Endodermal cell (in vitro differentiated cells): ENCODE measurements around the gene ARHGAP31. TPM values are rescaled to one million over a fixed set of nuclear protein-coding genes. Genes with fewer than 3 reads are reported as not detected.

Experiments used
- DNase-seq: peaks from one replicate; pipeline ENCODE4 v3.0.0-alpha.2; 2017
- H3K27ac ChIP-seq: 2 replicates; pipeline ENCODE4 v1.5.1; 2013; ENCODE audit warnings: mild to moderate bottlenecking, low read depth, low read length, moderate library complexity
- H3K27me3 ChIP-seq: 2 replicates; pipeline ENCODE4 v1.6.1; 2013; ENCODE audit warnings: mild to moderate bottlenecking, low read length, moderate library complexity; ENCODE audit not compliant: insufficient read depth, control insufficient read depth, poor library complexity, severe bottlenecking
- H3K36me3 ChIP-seq: 2 replicates; pipeline ENCODE4 v1.7.0; 2013; ENCODE audit warnings: mild to moderate bottlenecking, low read length, moderate library complexity; ENCODE audit not compliant: control insufficient read depth, insufficient read depth
- H3K4me1 ChIP-seq: one replicate; pipeline ENCODE4 v1.7.0; 2013; ENCODE audit warnings: low read length; ENCODE audit not compliant: control insufficient read depth, insufficient read depth
- H3K4me3 ChIP-seq: 2 replicates; pipeline ENCODE4 v1.5.1; 2013; ENCODE audit warnings: mild to moderate bottlenecking, low read length, moderate library complexity
- H3K9ac ChIP-seq: 2 replicates; pipeline ENCODE4 v1.6.1; 2013; ENCODE audit warnings: mild to moderate bottlenecking, low read length, moderate library complexity; ENCODE audit not compliant: poor library complexity, severe bottlenecking; ENCODE audit errors: extremely low read depth
- H3K9me3 ChIP-seq: 2 replicates; pipeline ENCODE4 v1.6.1; 2013; ENCODE audit warnings: mild to moderate bottlenecking, low read length, moderate library complexity; ENCODE audit not compliant: control insufficient read depth
- H3K27ac Mint-ChIP-seq: 2 replicates; pipeline ENCODE4 v1.8.0; 2020; ENCODE audit warnings: mixed read lengths
- H3K27me3 Mint-ChIP-seq: 2 replicates; pipeline ENCODE4 v1.8.0; 2021; ENCODE audit warnings: mild to moderate bottlenecking, mixed read lengths; ENCODE audit not compliant: insufficient read depth
- H3K36me3 Mint-ChIP-seq: 2 replicates; pipeline ENCODE4 v1.8.0; 2020; ENCODE audit warnings: low read depth, mixed read lengths
- H3K4me1 Mint-ChIP-seq: 2 replicates; pipeline ENCODE4 v1.8.0; 2020; ENCODE audit warnings: mixed read lengths
- H3K4me3 Mint-ChIP-seq: 2 replicates; pipeline ENCODE4 v1.8.0; 2020; ENCODE audit warnings: mild to moderate bottlenecking, moderate library complexity, mixed read lengths
- H3K9me3 Mint-ChIP-seq: 2 replicates; pipeline ENCODE4 v1.8.0; 2020; ENCODE audit warnings: mild to moderate bottlenecking, mixed read lengths
- CTCF ChIP-seq: fragments of 200-600 bp; sonication (generic); conservative IDR thresholded peaks from 2 replicates; pipeline ENCODE4 v1.5.0; 2021; ENCODE audit warnings: antibody characterized with exemption, mild to moderate bottlenecking
- WGBS, 2 experiments: methylation state at CpG; one replicate each; pipeline versions ENCODE4 v1.1.5 to v1.1.7; 2013; ENCODE audit warnings: missing lambda C conversion rate in 2 of 2, mixed read lengths in 1 of 2; ENCODE audit not compliant: insufficient coverage in 1 of 2, insufficient read length in 1 of 2; 5-methylcytosine and 5-hydroxymethylcytosine counted together
- total RNA-seq, 2 donors: library from RNA; stranded (reverse); fragmentation: NEBNext Ultra II Directional in 1 of 2; extraction: Animal tissue kit (Norgen Biotek cat#: 25700) in 1 of 2; gene quantifications; 2 replicates in 1 of 2; 3 replicates in 1 of 2; pipeline ENCODE4 v1.2.1, GENCODE V29; 2021

The ARHGAP31 gene
- total RNA-seq, 2 donors from 2014 or later = 2.2 to 2.3 TPM

GRCh38 chr3:119324899-119325298 is 30.7 kb downstream of the ARHGAP31 start:
- WGBS, 2 experiments = 88 to 93% methylated on average over 2 of the region's 2 CpGs
- Histone ChIP-seq H3K27ac (no peak overlapping the region), H3K4me3 (no peak overlapping the region), H3K9me3 (no peaks in the 10 kb centered on the region), H3K9ac (no peak overlapping the region), H3K36me3 (no peaks in the 10 kb centered on the region), H3K27me3 (peaks cover under 1% of the 10 kb centered on the region), H3K4me1 (peaks cover 9% of the 10 kb centered on the region)
- H3K4me1 Mint-ChIP-seq = peaks cover 34% of the 10 kb centered on the region
- H3K36me3 Mint-ChIP-seq = no peaks in the 10 kb centered on the region
- TF ChIP-seq CTCF = no peak
- DNase-seq = no peak
- no peak overlapping the region for H3K27ac Mint-ChIP-seq
- no peak overlapping the region for H3K4me3 Mint-ChIP-seq
- no peaks in the 10 kb centered on the region for H3K9me3 Mint-ChIP-seq
- no peaks in the 10 kb centered on the region for H3K27me3 Mint-ChIP-seq

- Mint-ChIP-seq H3K27ac (no peak overlapping the region), H3K27me3 (no peaks in the 10 kb centered on the region), H3K4me1 (peaks cover 43% of the 10 kb centered on the region), H3K4me3 (no peak overlapping the region), H3K9me3 (no peaks in the 10 kb centered on the region), H3K36me3 (no peaks in the 10 kb centered on the region)
- Histone ChIP-seq H3K9ac (no peak overlapping the region), H3K27ac (no peak overlapping the region), H3K36me3 (no peaks in the 10 kb centered on the region), H3K4me1 (peaks cover 17% of the 10 kb centered on the region), H3K4me3 (no peak overlapping the region), H3K27me3 (no peaks in the 10 kb centered on the region), H3K9me3 (no peaks in the 10 kb centered on the region)
- no peak for DNase-seq
- TF ChIP-seq CTCF = no peak
- 88 to 95% methylated on average over 4 to 13 of the region's 13 CpGs for WGBS, 2 experiments
These were observed 32.8 kb downstream of the ARHGAP31 start for GRCh38 chr3:119326976-119327375.

- Mint-ChIP-seq H3K27me3 (no peaks in the 10 kb centered on the region), H3K4me3 (no peak overlapping the region), H3K27ac (no peak overlapping the region), H3K36me3 (no peaks in the 10 kb centered on the region), H3K9me3 (no peaks in the 10 kb centered on the region), H3K4me1 (peaks cover 37% of the 10 kb centered on the region)
- TF ChIP-seq CTCF = no peak
- Histone ChIP-seq H3K36me3 (no peaks in the 10 kb centered on the region), H3K9me3 (no peaks in the 10 kb centered on the region), H3K4me1 (peaks cover 13% of the 10 kb centered on the region), H3K27ac (peak overlapping the region; percentile 74), H3K27me3 (no peaks in the 10 kb centered on the region), H3K4me3 (peak overlapping the region; percentile 16), H3K9ac (no peak overlapping the region)
- WGBS, 2 experiments = 82 to 94% methylated on average over 6 to 7 of the region's 7 CpGs
- DNase-seq = no peak
These were observed 35.4 kb downstream of the ARHGAP31 start for GRCh38 chr3:119329551-119329950.
